Activated gamma-delta T cell (primary cell): ENCODE data around the gene F2R.
"Not testable (repeated sequence)": the region's sequence is repeated elsewhere in the genome, so short reads cannot be mapped to it uniquely, and the experiment has no call there.

Source experiments
- DNase-seq: peaks from one replicate; lab custom pipeline; 2025; lab: John Stamatoyannopoulos, UW

The F2R gene

DNA sequence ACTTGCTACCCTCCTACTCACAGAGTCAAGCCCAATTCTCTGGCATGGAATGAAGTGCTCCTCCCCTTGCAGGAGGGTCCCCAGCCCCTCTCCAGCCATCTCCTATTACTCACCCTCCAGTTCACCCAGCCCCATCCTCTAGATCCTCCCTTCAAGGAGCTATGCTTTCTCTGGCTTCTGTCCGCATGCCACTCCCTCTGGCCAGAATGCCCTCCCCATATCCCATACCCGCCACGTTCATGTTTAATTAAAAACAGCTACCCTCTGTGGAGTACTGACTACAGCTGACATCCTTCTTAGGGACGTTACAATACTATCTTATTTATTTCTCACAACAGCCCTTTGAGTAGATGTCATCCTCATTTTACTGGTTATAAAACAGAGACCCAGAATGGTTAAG is 3.0 kb downstream of the F2R start:
- DNase-seq = no peak

DNA sequence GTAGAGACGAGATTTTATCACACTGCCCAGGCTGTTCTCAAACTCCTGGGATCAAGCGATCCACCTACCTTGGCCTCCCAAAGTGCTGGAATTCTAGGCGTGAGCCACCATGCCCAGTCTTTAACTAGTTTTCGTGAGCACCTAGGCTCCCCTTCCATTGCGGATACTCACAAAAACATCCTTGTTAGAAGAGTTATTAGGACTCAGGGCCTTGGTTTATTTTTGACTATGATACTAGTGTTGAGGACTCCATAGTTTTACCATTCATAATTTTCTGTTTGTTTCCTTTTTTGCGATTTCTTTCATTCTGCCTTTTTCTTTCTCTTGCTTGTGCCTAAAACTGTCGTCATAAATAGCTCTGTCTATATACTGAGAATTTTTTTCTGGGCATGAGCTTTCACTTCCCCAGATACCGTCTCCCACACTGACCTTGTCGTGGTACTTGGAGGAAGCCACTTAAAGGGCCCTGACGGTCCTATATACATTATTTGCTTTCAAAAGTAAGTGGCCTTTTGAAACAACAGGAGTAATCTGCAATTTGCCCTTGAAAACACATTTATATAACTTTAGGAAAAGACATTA is 5.2 kb downstream of the F2R start:
- DNase-seq = no peak

DNA sequence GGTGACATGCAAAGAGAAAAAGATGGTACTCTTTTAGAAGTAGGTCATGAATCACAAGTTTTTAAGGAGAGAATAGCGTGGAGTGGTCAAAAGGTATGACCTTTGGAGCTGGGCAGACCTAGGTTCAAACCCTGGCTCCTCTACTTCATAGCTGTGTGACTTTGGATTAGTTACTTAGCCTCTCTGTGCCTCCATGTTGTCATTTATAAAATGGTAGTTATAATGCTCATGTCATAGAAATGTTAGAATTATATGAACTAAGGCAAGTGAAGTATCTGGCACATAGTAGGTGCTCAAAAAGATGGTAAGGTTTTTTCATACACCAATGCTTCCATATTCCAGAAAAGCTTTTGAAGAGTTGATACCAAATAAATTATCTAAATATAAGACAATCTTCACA is 7.3 kb downstream of the F2R start:
- no peak for DNase-seq

DNA sequence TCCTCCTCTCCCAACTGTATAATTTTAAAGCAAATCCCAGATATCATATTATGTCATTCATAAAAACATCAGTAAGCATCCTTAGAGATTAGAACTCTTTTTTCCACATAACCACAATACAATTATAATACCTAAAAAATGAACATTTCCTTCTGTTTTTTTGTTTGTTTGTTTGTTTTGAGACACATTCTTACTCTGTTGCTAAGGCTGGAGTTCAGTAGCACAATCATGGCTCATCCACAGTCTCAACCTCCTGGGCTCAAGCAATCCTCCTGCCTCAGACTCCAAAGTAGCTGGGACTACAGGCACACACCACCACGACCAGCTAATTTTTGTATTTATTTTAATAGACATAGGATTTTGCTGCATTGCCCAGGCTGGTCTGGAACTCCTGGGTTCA is 8.0 kb downstream of the F2R start:
- no peak for DNase-seq

DNA sequence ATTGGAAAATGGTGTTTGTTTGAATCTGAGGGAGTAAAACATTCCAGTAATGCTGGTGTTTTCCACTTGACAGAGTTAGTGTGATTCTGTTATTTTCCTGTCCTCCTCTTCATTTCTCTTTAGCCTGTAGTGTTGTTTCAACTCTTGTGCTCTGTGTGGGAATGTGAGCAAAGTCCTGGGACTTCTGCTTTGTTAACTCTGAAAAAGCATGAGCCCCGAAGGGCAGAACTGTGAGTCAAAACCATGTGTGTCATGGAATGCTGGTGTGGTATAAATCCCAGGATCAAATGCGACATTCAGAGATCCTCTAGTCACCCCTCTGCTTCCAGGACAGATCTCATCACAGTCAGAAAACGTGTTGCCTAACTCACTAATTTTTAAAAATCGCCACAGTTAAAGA is 8.9 kb downstream of the F2R start:
- no peak for DNase-seq

GRCh38 chr5:76728965-76729364 is 13.0 kb downstream of the F2R start:
- no peak for DNase-seq

GRCh38 chr5:76729373-76730290 is 13.7 kb downstream of the F2R start:
- DNase-seq = no peak

GRCh38 chr5:76732405-76733048 is 16.6 kb downstream of the F2R start:
- DNase-seq = no peak

- no peak for DNase-seq
Measured at GRCh38 chr5:76733049-76733417, 17.1 kb downstream of the F2R start.

DNA sequence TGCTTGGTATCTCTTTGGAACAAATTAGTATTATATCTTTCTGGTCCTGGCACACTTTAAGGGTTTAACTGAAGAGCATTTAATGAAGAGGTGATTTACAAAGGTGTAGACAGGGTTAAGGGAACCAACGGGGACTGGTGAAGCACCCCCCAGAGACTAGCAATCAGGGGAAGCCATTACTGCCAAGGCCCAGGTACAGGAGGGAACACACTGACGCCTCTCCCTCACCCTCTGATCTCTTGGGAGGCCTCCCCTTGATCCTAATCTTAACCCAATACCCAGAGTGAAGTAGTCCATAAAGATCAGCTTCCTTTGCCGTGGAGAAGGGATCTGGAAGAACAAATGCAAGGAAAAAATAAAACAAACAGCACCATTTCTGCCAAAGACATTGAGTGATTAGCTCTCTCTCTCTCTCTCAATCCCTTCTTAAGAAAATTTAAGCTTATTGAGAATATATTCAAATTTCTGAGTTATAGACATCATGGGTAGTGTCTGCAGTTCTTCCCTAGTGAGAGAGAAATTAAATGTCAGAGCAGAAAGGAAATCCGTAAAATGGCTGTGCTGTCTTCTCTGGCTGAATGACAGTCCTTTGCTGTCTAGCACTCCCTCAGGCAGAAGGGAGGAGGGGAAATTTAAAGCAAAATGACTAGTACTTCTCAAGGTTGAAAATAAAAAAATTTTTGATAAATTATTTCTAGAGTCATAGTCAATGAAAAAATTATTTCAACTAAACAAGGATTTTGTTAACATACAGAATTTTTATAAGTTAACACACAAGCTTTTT is 20.0 kb downstream of the F2R start:
- DNase-seq = no peak

DNA sequence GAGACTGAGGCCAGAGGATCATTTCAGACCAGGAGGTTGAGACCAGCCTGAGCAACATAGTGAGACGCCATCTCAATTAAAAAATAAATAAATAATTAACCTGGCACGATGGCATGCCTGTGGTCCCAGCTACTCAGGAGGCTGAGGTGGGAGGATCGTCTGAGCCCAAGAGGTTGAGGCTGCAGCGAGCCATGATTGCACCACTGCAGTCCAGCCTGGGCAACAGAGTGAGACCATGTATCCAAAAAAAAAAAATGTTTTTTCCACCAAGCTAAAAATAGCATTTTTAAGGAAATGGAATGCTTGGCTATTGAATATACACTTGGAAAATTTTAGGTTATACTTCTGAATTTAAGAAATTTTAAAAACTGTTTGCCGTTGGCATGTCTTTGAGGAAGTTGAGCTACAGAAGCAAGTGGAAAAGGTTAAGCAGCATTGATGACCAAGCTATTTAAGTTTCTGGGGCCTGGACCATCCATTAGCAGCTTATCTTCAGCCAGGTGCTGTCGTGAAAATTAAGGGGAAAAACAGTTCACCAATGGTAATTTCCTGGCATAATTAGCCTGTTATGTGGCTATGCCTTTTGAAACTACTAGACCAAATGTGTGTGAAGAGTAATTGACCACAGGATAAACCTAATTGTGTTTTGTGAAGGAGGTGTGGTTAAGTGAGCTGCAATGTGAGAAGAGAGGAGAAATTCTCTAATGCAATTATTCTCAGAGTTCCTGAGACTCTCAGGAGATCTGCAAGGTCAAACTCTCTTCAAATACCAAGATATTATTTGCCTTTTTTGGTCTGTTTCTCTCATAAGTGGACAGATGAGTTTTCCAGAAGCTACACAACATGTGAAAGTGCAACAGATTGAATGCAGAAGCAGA is 21.0 kb downstream of the F2R start:
- no peak for DNase-seq

DNA sequence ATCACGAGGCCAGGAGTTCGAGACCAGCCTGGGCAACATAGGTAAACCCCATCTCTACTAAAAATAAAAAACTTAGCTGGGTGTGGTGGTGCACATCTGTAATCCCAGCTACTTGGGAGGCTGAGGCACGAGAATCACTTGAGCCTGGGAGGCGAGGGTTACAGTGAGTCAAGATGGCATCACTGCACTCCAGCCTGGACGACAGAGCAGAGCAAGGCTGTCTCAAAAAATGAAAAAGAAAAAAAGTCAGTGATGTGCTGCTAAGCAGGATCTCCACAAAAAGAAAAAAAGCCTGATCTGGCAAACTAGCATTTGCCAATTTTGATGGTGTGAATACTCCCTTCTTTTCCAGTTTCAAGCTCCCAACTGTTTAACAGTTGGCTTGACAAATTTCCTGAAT is 21.9 kb downstream of the F2R start:
- no peak for DNase-seq

DNA sequence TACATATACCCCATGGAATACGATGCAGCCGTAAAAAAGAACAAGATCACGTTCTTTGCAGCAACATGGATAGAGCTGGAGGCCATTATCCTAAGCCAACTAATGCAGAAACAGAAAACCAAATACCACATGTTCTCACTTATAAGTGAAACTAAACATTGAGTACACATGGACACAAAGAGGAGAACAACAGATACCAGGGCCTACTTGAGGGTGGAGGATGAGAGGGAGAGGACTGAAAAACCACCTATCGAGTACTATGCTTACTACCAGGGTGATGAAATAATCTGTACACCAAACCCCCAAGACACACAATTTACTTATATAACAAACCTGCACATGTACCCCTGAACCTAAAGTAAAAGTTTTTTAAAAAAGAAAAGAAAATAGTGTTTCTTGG is 25.6 kb downstream of the F2R start:
- DNase-seq = not testable (repeated sequence)

GRCh38 chr5:76742583-76742982 is 26.7 kb downstream of the F2R start:
- DNase-seq = no peak

- no peak for DNase-seq
Measured at GRCh38 chr5:76744632-76745031, 28.7 kb downstream of the F2R start.

- DNase-seq = no peak
Measured at GRCh38 chr5:76745670-76746069, 29.7 kb downstream of the F2R start.

GRCh38 chr5:76746677-76747076 is 30.8 kb downstream of the F2R start:
- DNase-seq = no peak

GRCh38 chr5:76747706-76748105 is 31.8 kb downstream of the F2R start:
- no peak for DNase-seq

- DNase-seq = no peak
Measured at GRCh38 chr5:76751291-76751690, 35.4 kb downstream of the F2R start.

GRCh38 chr5:76754668-76755078 is 38.7 kb downstream of the F2R start:
- DNase-seq = no peak
